Transverse colon (tissue), 4 donors: Measurements from ENCODE around the gene DUSP3. TPM values are rescaled to one million over a fixed set of nuclear protein-coding genes. Genes with fewer than 3 reads are reported as not detected.

Source experiments
- DNase-seq: peaks from one replicate; pipeline ENCODE4 v3.0.0-alpha.2; 2019
- H3K27ac ChIP-seq, 4 donors: fragments of 200-600 bp; sonication (generic); 2 replicates each; pipeline ENCODE4 v1.5.1; 2016 to 2018; ENCODE audit warnings: inconsistent platforms in 4 of 4
- H3K27me3 ChIP-seq: fragments of 200-600 bp; sonication (generic); 2 replicates; pipeline ENCODE4 v1.5.1; 2017; ENCODE audit warnings: inconsistent platforms
- H3K36me3 ChIP-seq, 4 donors: fragments of 200-600 bp; sonication (generic); 2 replicates each; pipeline ENCODE4 v1.5.1; 2017 to 2019; ENCODE audit warnings: inconsistent platforms in 4 of 4
- H3K4me1 ChIP-seq, 4 donors: fragments of 200-600 bp; sonication (generic); 2 replicates each; pipeline ENCODE4 v1.5.1; 2017 to 2020; ENCODE audit warnings: inconsistent platforms in 4 of 4
- H3K4me3 ChIP-seq, 4 donors: fragments of 200-600 bp; sonication (generic); 1 replicate in 1 of 4; 2 replicates in 3 of 4; pipeline versions ENCODE4 v1.5.1 to v1.6.1; 2017 to 2019; ENCODE audit warnings: inconsistent platforms in 4 of 4
- H3K9me3 ChIP-seq, 2 donors: fragments of 200-600 bp; sonication (generic); 2 replicates each; pipeline ENCODE4 v1.5.1; 2017 to 2019; ENCODE audit warnings: inconsistent platforms in 2 of 2
- EP300 ChIP-seq: sonication (generic); formaldehyde crosslinking; IDR thresholded peaks from one replicate; pipeline ENCODE4 v1.6.1; 2017; ENCODE audit warnings: antibody characterized with exemption, low read depth
- POLR2A ChIP-seq: fragments of 450-650 bp; IDR thresholded peaks from one replicate; pipeline ENCODE4 v1.6.1; 2016; ENCODE audit warnings: antibody characterized with exemption, mild to moderate bottlenecking, moderate library complexity
- POLR2AphosphoS5 ChIP-seq, 3 donors: sonication (generic); formaldehyde crosslinking; IDR thresholded peaks; one replicate each; pipeline ENCODE4 v1.6.1; 2016; ENCODE audit warnings: antibody characterized with exemption in 3 of 3
- WGBS, 2 donors: methylation state at CpG; one replicate each; pipeline ENCODE4 v1.1.5; 2018; ENCODE audit warnings: low coverage in 1 of 2; 5-methylcytosine and 5-hydroxymethylcytosine counted together
- in situ Hi-C, 4 donors: fragments of 200-750 bp; cut with MboI; loops; one replicate each; pipeline versions ENCODE4 v1.15.0 to v1.15.1; 2017; ENCODE audit warnings: low sequenced_read_pairs in 3 of 4, low pct_ligation_motif_present in 1 of 4, low pct_unique_long_range_greater_than_20kb in 1 of 4
- intact Hi-C: fragments of 100-400 bp; cut with DNase I; formaldehyde crosslinking; loops from one replicate; pipeline ENCODE4 v1.15.1; 2023; ENCODE audit warnings: low total_unique reads
- total RNA-seq, 4 donors: library from RNA; depleted of rRNA; stranded (reverse); fragments of >200 nt; gene quantifications; one replicate each; pipeline ENCODE4 v1.1.0, GENCODE V29; 2016
- TF ChIP-seq, protein P1 (sequence below), 5 experiments: fragments of 200-600 bp in 3 of 5; fragments of 450-650 bp in 2 of 5; sonication (generic) in 3 of 5; IDR thresholded peaks; 1 replicate in 2 of 5; 2 replicates in 3 of 5; pipeline ENCODE4 v1.5.1; 2016 to 2017; ENCODE audit warnings: antibody characterized with exemption in 5 of 5, inconsistent platforms in 3 of 5, mild to moderate bottlenecking in 2 of 5, moderate library complexity in 1 of 5

Gene DUSP3
- total RNA-seq, 4 donors from 2014 or later = 52.7 to 145 (median 70.9) TPM

DNA sequence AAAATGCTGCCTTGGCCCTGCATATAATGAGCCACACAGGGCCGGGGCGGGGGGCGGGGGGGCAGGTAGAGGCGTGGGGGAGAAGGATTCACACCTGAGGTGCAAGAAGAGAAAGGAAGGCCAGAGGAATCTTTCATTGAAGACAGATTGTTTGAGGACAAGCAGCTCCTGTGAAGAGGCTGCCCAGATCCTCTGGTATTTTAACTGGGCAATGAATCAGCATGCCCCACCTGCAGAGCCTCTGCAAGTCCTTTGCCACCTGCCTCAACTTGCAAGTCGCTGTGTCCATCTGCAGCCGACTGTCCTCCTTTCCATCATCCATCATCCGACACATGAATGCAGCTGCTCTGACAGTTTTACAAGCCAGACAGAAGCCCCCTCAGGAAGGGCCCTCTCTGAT, 18.9 kb downstream of the DUSP3 start:
- in situ Hi-C loops = loop anchor here (5.0 to 10.0 kb wide), 4 partner anchors 55 to 185 kb away; no protein-coding TSS in a partner anchor
- H3K4me3 ChIP-seq = no peak overlapping the region
- 70% methylated on average over 7 of the region's 7 CpGs; no CpG with 5 or more reads in 1 of the 2 donors for WGBS, 2 donors
- intact Hi-C loops = loop anchor here (2.0 to 10.0 kb wide), 2 partner anchors 65 to 185 kb away; no protein-coding TSS in a partner anchor
- no peaks in the 10 kb centered on the region for H3K9me3 ChIP-seq
- no peak overlapping the region for H3K27ac ChIP-seq
- DNase-seq = no peak
- H3K36me3 ChIP-seq = no peaks in the 10 kb centered on the region
- peaks cover 38% of the 10 kb centered on the region for H3K27me3 ChIP-seq
- H3K4me1 ChIP-seq = peaks cover 0 to 14% (median 10%) of the 10 kb centered on the region in 4 donors
- no peak for TF ChIP-seq EP300
- TF ChIP-seq, protein P1, sequence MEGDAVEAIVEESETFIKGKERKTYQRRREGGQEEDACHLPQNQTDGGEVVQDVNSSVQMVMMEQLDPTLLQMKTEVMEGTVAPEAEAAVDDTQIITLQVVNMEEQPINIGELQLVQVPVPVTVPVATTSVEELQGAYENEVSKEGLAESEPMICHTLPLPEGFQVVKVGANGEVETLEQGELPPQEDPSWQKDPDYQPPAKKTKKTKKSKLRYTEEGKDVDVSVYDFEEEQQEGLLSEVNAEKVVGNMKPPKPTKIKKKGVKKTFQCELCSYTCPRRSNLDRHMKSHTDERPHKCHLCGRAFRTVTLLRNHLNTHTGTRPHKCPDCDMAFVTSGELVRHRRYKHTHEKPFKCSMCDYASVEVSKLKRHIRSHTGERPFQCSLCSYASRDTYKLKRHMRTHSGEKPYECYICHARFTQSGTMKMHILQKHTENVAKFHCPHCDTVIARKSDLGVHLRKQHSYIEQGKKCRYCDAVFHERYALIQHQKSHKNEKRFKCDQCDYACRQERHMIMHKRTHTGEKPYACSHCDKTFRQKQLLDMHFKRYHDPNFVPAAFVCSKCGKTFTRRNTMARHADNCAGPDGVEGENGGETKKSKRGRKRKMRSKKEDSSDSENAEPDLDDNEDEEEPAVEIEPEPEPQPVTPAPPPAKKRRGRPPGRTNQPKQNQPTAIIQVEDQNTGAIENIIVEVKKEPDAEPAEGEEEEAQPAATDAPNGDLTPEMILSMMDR (IDR thresholded peaks at IDR 0.05) = no peak
- TF ChIP-seq POLR2A = no peak
- TF ChIP-seq POLR2AphosphoS5 (IDR thresholded peaks at IDR 0.05) = no peak

DNA sequence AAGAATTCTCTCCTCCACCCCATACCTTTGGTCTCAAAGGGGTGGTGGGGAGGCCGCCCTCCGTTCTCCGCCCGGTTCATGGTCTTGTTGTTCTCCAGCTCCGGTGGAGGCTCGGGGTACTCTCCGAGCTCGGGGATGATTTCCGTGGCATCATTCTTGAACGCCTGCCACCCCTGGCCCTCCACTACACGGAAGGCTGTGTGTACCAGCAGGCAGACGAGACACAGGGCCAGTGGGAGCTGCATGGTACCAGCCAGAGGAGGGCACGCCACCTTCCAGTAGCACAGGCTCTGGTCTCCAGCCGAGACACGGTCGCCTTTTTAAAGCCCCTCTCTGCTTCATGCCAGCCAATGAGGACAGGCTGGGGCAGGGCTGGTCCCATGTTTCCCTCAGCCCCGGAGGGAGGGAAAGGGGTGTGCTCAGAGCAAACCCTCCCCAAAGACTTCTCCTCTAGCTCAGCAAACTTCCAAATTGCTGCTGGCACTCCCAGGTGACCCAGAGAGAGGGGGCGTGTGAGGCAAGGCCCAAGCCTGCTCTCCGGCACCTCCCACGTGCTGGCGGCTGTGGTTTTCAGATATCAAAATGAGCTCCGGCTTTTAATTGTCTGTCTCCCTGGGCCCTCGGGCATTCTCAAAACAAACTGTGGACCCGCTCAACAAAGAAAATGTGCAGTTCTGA, 20.1 kb downstream of the DUSP3 start, which contains the start of gene SOST:
Gene SOST, minus strand, starts transcription at position 295 of the 678 bp plus-strand sequence. Its CDS starts 50 bp downstream, at position 245.
- in situ Hi-C loops (loop anchor here in 2 of 4 donors (10.0 kb wide), 1 partner anchor 54 kb away; no protein-coding TSS in a partner anchor), intact Hi-C loops (loop anchor here (10.0 kb wide), 1 partner anchor 184 kb away; no protein-coding TSS in a partner anchor)
- Histone ChIP-seq H3K27me3 (peaks cover 50% of the 10 kb centered on the region), H3K36me3 (no peaks in the 10 kb centered on the region), H3K27ac (no peak within 1 kb of the TSS), H3K4me3 (no peak within 1 kb of the TSS), H3K9me3 (no peaks in the 10 kb centered on the region), H3K4me1 (peaks cover 0 to 14% (median 10%) of the 10 kb centered on the region in 4 donors)
- no peak for DNase-seq
- TF ChIP-seq POLR2AphosphoS5 (IDR thresholded peaks at IDR 0.05) (no peak), EP300 (no peak), POLR2A (no peak)
- TF ChIP-seq, protein P1 (IDR thresholded peaks at IDR 0.05) = no peak
- WGBS, 2 donors = 84 to 90% methylated on average over 8 to 24 of the region's 24 CpGs

DNA sequence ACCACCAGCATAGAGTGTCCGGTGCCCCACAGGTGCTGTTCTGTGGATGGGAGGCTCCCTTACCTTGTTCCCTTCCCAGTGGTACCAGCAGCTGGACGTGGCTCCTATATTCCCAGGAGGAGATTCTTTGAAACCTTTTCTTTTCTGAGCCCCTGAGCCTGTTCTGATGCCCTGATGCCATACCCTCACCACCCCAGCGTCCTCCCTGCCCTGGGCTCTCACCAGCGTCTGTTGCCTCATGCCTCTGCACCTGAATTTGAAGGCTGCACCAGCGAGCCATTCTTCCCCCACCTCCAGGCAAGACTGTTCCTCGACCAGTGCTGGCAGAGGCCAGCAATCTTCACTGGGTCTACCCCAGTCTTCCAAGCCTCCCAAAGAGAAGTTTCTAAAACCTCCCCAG, 20.7 kb downstream of the DUSP3 start:
- Histone ChIP-seq H3K4me3 (no peak overlapping the region), H3K9me3 (no peaks in the 10 kb centered on the region), H3K27me3 (peaks cover 56% of the 10 kb centered on the region), H3K36me3 (no peaks in the 10 kb centered on the region), H3K4me1 (peaks cover 0 to 14% (median 10%) of the 10 kb centered on the region in 4 donors), H3K27ac (no peak overlapping the region)
- TF ChIP-seq POLR2AphosphoS5 (IDR thresholded peaks at IDR 0.05) = no peak
- no peak for TF ChIP-seq POLR2A
- no peak for TF ChIP-seq EP300
- DNase-seq = no peak
- 69% methylated on average over 6 of the region's 6 CpGs; no CpG with 5 or more reads in 1 of the 2 donors for whole genome bisulfite sequencing, 2 donors
- in situ Hi-C loops (loop anchor here in 2 of 4 donors (10.0 kb wide), 1 partner anchor 53 kb away; no protein-coding TSS in a partner anchor), intact Hi-C loops (loop anchor here (10.0 kb wide), 1 partner anchor 183 kb away; no protein-coding TSS in a partner anchor)

DNA sequence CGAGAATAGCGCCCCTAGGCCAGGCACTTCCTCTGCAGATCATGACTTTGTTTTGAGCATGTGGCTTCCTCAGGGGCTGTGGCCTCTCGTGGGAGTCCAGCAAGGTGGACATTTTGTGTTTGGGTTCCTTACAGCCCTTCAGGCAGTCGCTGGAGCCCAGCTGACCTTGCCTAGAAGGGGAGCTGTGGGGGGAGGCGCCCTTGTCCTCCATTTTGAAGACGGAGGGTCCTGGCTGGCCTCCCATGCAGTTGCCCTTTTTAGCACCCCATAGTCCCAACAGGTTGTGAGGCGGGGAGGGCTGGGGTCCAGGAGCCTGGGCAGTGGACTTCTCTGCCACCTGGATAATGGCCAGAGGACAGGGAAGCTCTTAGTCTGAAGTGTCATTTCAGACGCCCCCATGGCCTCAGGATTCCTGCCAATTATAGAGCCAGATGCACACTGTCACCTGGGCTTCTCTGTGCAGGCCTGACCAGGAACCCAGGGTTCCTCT, 21.6 kb downstream of the DUSP3 start:
- Histone ChIP-seq H3K4me1 (peaks cover 0 to 14% (median 10%) of the 10 kb centered on the region in 4 donors), H3K36me3 (no peaks in the 10 kb centered on the region), H3K27ac (no peak overlapping the region), H3K4me3 (no peak overlapping the region), H3K9me3 (no peaks in the 10 kb centered on the region), H3K27me3 (peaks cover 59% of the 10 kb centered on the region)
- intact Hi-C loops = loop anchor here (10.0 kb wide), 1 partner anchor 182 kb away; no protein-coding TSS in a partner anchor
- 59 to 80% methylated on average over 2 to 6 of the region's 8 CpGs for WGBS, 2 donors
- no peak for TF ChIP-seq EP300
- no peak for TF ChIP-seq POLR2AphosphoS5 (IDR thresholded peaks at IDR 0.05)
- TF ChIP-seq, protein P1 (IDR thresholded peaks at IDR 0.05) = no peak
- no peak for TF ChIP-seq POLR2A
- in situ Hi-C loops = loop anchor here in 2 of 4 donors (10.0 kb wide), 1 partner anchor 52 kb away; no protein-coding TSS in a partner anchor
- no peak for DNase-seq
